WTC11 (cell line): ENCODE measurements around the gene ERF. TPM values are rescaled to one million over a fixed set of nuclear protein-coding genes. Genes with fewer than 3 reads are reported as not detected.

Source experiments
- ATAC-seq: fragments of 200-7000 bp; cut with Tn5 transposase; 2 replicates; pipeline ENCODE4 v1.10.0; 2021; ENCODE audit warnings: mild to moderate bottlenecking, moderate library complexity
- CTCF ChIA-PET: fragments of 300-600 bp; sonication (Branson Sonifier 250); formaldehyde crosslinking; loops from one replicate; lab custom pipeline; 2021; ENCODE audit warnings: antibody characterized with exemption; lab: Charles Lee
- POLR2A ChIA-PET: fragments of 350-600 bp; sonication (Branson Sonifier 250); formaldehyde crosslinking; loops from one replicate; lab custom pipeline; 2021; ENCODE audit warnings: antibody characterized with exemption; lab: Charles Lee
- DNase-seq: peaks from one replicate; pipeline ENCODE4 v3.0.0; 2021; ENCODE audit warnings: low spot score
- H3K27ac Mint-ChIP-seq: 2 replicates; pipeline ENCODE4 v1.8.0; 2021; ENCODE audit warnings: mixed read lengths
- H3K27me3 Mint-ChIP-seq: 2 replicates; pipeline ENCODE4 v1.8.0; 2021; ENCODE audit warnings: low read depth, mild to moderate bottlenecking, moderate library complexity, mixed read lengths
- H3K36me3 Mint-ChIP-seq: 2 replicates; pipeline ENCODE4 v1.8.0; 2021; ENCODE audit warnings: mixed read lengths
- H3K4me1 Mint-ChIP-seq: 2 replicates; pipeline ENCODE4 v1.8.0; 2022; ENCODE audit warnings: mixed read lengths
- H3K4me3 Mint-ChIP-seq: 2 replicates; pipeline ENCODE4 v1.8.0; 2021; ENCODE audit warnings: mild to moderate bottlenecking, moderate library complexity, mixed read lengths
- H3K9me3 Mint-ChIP-seq: 2 replicates; pipeline ENCODE4 v1.8.0; 2021; ENCODE audit warnings: mixed read lengths
- CREM ChIP-seq: sonication (generic); formaldehyde crosslinking; IDR thresholded peaks from 2 replicates; pipeline ENCODE4 v1.8.1; 2022; ENCODE audit warnings: mild to moderate bottlenecking, missing genetic modification reagents, moderate library complexity
- ELF4 ChIP-seq: sonication (generic); formaldehyde crosslinking; IDR thresholded peaks from 2 replicates; pipeline ENCODE4 v1.8.1; 2022; ENCODE audit warnings: low read depth, mild to moderate bottlenecking, moderate library complexity, missing genetic modification reagents
- EMX1 ChIP-seq: fragments of 250-450 bp; sonication (Bioruptor Pico); IDR thresholded peaks from 2 replicates; pipeline ENCODE4 v1.8.0; 2021; ENCODE audit warnings: mild to moderate bottlenecking
- FOXK1 ChIP-seq: sonication (generic); formaldehyde crosslinking; IDR thresholded peaks from 2 replicates; pipeline ENCODE4 v1.8.0; 2022; ENCODE audit warnings: mild to moderate bottlenecking, moderate library complexity, missing genetic modification reagents
- GABPB1 ChIP-seq: sonication (generic); formaldehyde crosslinking; IDR thresholded peaks from 2 replicates; pipeline ENCODE4 v1.8.1; 2023; ENCODE audit warnings: mild to moderate bottlenecking, missing genetic modification reagents
- GRHL2 ChIP-seq: fragments of 250-450 bp; sonication (Bioruptor Pico); IDR thresholded peaks from 2 replicates; pipeline ENCODE4 v1.8.0; 2022; ENCODE audit warnings: mild to moderate bottlenecking, moderate library complexity; ENCODE audit not compliant: insufficient replicate concordance, severe bottlenecking
- HMGA2 ChIP-seq: fragments of 250-450 bp; sonication (Bioruptor Pico); IDR thresholded peaks from 2 replicates; pipeline ENCODE4 v1.4.0; 2021; ENCODE audit warnings: mild to moderate bottlenecking, moderate library complexity
- JAZF1 ChIP-seq: fragments of 250-450 bp; sonication (Bioruptor Pico); IDR thresholded peaks from 2 replicates; pipeline ENCODE4 v1.9.0; 2021; ENCODE audit warnings: moderate library complexity, mild to moderate bottlenecking, inconsistent platforms
- JUN ChIP-seq: sonication (generic); formaldehyde crosslinking; IDR thresholded peaks from 2 replicates; pipeline ENCODE4 v1.8.0; 2023; ENCODE audit warnings: mild to moderate bottlenecking, missing genetic modification reagents
- KAT7 ChIP-seq: sonication (generic); formaldehyde crosslinking; IDR thresholded peaks from 2 replicates; pipeline ENCODE4 v1.8.1; 2023; ENCODE audit warnings: missing genetic modification reagents, mild to moderate bottlenecking, borderline replicate concordance
- MYBL2 ChIP-seq: sonication (generic); formaldehyde crosslinking; IDR thresholded peaks from 2 replicates; pipeline ENCODE4 v1.8.1; 2023; ENCODE audit warnings: mild to moderate bottlenecking, moderate library complexity, missing genetic modification reagents
- NR3C1 ChIP-seq: sonication (generic); formaldehyde crosslinking; conservative IDR thresholded peaks from 2 replicates; pipeline ENCODE4 v1.8.1; 2023; ENCODE audit warnings: low read depth, mild to moderate bottlenecking, missing genetic modification reagents
- OVOL2 ChIP-seq: fragments of 250-450 bp; sonication (Bioruptor Pico); IDR thresholded peaks from 2 replicates; pipeline ENCODE4 v1.9.0; 2021; ENCODE audit warnings: mild to moderate bottlenecking, borderline replicate concordance
- RORB ChIP-seq: fragments of 250-450 bp; sonication (Bioruptor Pico); IDR thresholded peaks from 2 replicates; pipeline ENCODE4 v1.9.0; 2021; ENCODE audit warnings: mild to moderate bottlenecking
- SOX15 ChIP-seq: fragments of 250-450 bp; sonication (Bioruptor Pico); IDR thresholded peaks from 2 replicates; pipeline ENCODE4 v1.9.0; 2021; ENCODE audit warnings: mild to moderate bottlenecking
- SP1 ChIP-seq: sonication (generic); formaldehyde crosslinking; conservative IDR thresholded peaks from 2 replicates; pipeline ENCODE4 v1.8.1; 2022; ENCODE audit warnings: missing genetic modification reagents
- TEAD1 ChIP-seq: sonication (generic); formaldehyde crosslinking; IDR thresholded peaks from 2 replicates; pipeline ENCODE4 v1.8.0; 2022; ENCODE audit warnings: mild to moderate bottlenecking, missing genetic modification reagents
- TP53 ChIP-seq: sonication (generic); formaldehyde crosslinking; IDR thresholded peaks from 2 replicates; pipeline ENCODE4 v1.8.1; 2023; ENCODE audit warnings: mild to moderate bottlenecking, missing genetic modification reagents
- ZNF121 ChIP-seq: sonication (generic); formaldehyde crosslinking; IDR thresholded peaks from 2 replicates; pipeline ENCODE4 v1.8.0; 2023; ENCODE audit warnings: missing genetic modification reagents
- ZNF138 ChIP-seq: sonication (generic); formaldehyde crosslinking; conservative IDR thresholded peaks from 2 replicates; pipeline ENCODE4 v1.8.1; 2022; ENCODE audit warnings: mild to moderate bottlenecking, moderate library complexity, missing genetic modification reagents
- ZNF416 ChIP-seq: fragments of 250-450 bp; sonication (Bioruptor Pico); IDR thresholded peaks from 2 replicates; pipeline ENCODE4 v1.9.0; 2021; ENCODE audit warnings: mild to moderate bottlenecking, inconsistent platforms
- ZNF671 ChIP-seq: fragments of 250-450 bp; sonication (Bioruptor Pico); IDR thresholded peaks from 2 replicates; pipeline ENCODE4 v1.8.0; 2021; ENCODE audit warnings: mild to moderate bottlenecking
- total RNA-seq: library from RNA; stranded (reverse); gene quantifications from 3 replicates; pipeline ENCODE4 v1.2.3, GENCODE V29; 2021
- TF ChIP-seq, protein P1 (sequence below): sonication (generic); formaldehyde crosslinking; IDR thresholded peaks from 2 replicates; pipeline ENCODE4 v1.8.1; 2022; ENCODE audit warnings: mild to moderate bottlenecking, missing genetic modification reagents, moderate library complexity, borderline replicate concordance
- TF ChIP-seq, protein P2 (sequence below): sonication (generic); formaldehyde crosslinking; IDR thresholded peaks from 2 replicates; pipeline ENCODE4 v1.8.0; 2023; ENCODE audit warnings: missing genetic modification reagents
- TF ChIP-seq, protein P3 (sequence below): fragments of 250-450 bp; sonication (Bioruptor Pico); IDR thresholded peaks from 2 replicates; pipeline ENCODE4 v1.9.0; 2021; ENCODE audit warnings: mild to moderate bottlenecking
- TF ChIP-seq, protein P4 (sequence below): sonication (generic); formaldehyde crosslinking; IDR thresholded peaks from 2 replicates; pipeline ENCODE4 v1.8.0; 2023; ENCODE audit warnings: missing genetic modification reagents, mild to moderate bottlenecking, borderline replicate concordance
- TF ChIP-seq, protein P5 (sequence below): fragments of 250-450 bp; sonication (Bioruptor Pico); IDR thresholded peaks from 2 replicates; pipeline ENCODE4 v1.9.0; 2021; ENCODE audit warnings: moderate library complexity, mild to moderate bottlenecking, inconsistent platforms, borderline replicate concordance
- TF ChIP-seq, protein P6 (sequence below): sonication (generic); formaldehyde crosslinking; IDR thresholded peaks from 2 replicates; pipeline ENCODE4 v1.8.1; 2023; ENCODE audit warnings: mild to moderate bottlenecking, moderate library complexity, missing genetic modification reagents

Gene ERF
- total RNA-seq, 1 experiment from 2014 or later: 65.9 TPM

DNA sequence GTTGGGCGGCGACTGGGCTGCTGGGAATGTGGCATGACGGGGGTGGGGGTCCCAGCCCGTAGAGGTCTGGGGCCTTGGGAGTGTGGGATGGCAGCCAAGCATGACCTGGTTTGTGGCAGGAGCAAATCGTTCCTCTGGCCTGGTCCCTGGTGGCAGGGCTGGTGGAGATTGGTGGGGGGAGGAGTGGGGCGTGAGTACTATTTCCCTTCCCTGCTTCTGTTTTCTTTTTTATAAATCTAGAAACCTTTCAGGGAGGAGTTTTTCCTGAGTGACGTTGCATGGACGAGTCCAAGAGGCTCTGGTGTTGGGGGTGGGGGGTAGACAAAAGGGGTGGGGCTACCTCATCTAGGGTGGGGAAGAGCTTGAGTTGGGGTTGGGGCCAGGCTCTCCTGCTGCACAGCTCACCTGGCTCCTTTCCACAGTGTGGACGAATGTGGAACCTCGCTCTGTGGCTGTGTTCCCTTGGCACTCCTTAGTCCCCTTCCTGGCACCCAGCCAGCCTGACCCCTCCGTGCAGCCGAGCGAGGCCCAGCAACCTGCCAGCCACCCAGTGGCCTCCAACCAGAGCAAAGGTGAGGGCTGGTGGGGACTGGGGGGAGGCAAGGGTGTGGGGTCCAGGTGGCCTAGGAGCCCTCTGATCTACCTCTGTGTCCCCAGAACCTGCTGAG is 31.6 kb upstream of the ERF start (continued):
- no peak for TF ChIP-seq NR3C1
- no peak for TF ChIP-seq ZNF121 (CRISPR knock-in tag)
- TF ChIP-seq, protein P1, sequence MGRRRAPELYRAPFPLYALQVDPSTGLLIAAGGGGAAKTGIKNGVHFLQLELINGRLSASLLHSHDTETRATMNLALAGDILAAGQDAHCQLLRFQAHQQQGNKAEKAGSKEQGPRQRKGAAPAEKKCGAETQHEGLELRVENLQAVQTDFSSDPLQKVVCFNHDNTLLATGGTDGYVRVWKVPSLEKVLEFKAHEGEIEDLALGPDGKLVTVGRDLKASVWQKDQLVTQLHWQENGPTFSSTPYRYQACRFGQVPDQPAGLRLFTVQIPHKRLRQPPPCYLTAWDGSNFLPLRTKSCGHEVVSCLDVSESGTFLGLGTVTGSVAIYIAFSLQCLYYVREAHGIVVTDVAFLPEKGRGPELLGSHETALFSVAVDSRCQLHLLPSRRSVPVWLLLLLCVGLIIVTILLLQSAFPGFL (CRISPR knock-in tag): no peak
- TF ChIP-seq, protein P2, sequence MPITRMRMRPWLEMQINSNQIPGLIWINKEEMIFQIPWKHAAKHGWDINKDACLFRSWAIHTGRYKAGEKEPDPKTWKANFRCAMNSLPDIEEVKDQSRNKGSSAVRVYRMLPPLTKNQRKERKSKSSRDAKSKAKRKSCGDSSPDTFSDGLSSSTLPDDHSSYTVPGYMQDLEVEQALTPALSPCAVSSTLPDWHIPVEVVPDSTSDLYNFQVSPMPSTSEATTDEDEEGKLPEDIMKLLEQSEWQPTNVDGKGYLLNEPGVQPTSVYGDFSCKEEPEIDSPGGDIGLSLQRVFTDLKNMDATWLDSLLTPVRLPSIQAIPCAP (CRISPR knock-in tag): no peak
- no peak for TF ChIP-seq SP1 (CRISPR knock-in tag)
- no peak for TF ChIP-seq JAZF1
- TF ChIP-seq, protein P3, sequence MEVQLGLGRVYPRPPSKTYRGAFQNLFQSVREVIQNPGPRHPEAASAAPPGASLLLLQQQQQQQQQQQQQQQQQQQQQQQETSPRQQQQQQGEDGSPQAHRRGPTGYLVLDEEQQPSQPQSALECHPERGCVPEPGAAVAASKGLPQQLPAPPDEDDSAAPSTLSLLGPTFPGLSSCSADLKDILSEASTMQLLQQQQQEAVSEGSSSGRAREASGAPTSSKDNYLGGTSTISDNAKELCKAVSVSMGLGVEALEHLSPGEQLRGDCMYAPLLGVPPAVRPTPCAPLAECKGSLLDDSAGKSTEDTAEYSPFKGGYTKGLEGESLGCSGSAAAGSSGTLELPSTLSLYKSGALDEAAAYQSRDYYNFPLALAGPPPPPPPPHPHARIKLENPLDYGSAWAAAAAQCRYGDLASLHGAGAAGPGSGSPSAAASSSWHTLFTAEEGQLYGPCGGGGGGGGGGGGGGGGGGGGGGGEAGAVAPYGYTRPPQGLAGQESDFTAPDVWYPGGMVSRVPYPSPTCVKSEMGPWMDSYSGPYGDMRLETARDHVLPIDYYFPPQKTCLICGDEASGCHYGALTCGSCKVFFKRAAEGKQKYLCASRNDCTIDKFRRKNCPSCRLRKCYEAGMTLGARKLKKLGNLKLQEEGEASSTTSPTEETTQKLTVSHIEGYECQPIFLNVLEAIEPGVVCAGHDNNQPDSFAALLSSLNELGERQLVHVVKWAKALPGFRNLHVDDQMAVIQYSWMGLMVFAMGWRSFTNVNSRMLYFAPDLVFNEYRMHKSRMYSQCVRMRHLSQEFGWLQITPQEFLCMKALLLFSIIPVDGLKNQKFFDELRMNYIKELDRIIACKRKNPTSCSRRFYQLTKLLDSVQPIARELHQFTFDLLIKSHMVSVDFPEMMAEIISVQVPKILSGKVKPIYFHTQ: no peak
- no peak for TF ChIP-seq JUN (CRISPR knock-in tag)
- no peak for TF ChIP-seq ZNF416 (CRISPR knock-in tag)
- TF ChIP-seq HMGA2 (CRISPR knock-in tag): no peak
- TF ChIP-seq EMX1 (CRISPR knock-in tag): no peak
- TF ChIP-seq, all 79 proteins: peak for 0

DNA sequence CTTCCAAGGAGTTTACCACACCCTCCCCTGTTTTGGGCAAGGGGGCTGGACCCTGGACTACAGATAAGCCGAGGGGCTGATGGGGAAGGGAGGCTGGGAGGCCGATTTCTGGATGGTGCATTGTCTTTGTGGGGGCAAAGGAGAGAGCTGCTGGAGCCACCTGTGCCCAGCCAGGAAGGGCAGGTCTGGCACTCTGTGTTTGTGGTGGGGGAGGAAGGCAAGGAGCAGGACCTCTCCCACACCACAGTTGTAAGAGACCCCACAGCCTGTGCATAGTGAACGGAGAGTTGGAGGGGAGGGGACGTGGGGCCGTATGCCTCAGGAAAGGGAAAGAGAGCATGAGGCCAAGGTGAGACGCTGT is 31.0 kb upstream of the ERF start:
- peak overlapping the region; percentile 89; the same call in 1 of the 2 replicates for H3K4me3 Mint-ChIP-seq
- POLR2A ChIA-PET: no interaction called here
- peak overlapping the region; percentile 60 for H3K27ac Mint-ChIP-seq
- ATAC-seq (no peak), DNase-seq (no peak)
- H3K36me3 Mint-ChIP-seq: peaks cover 8% of the 10 kb centered on the region; the same call in 1 of the 2 replicates
- H3K4me1 Mint-ChIP-seq: peaks cover 26% of the 10 kb centered on the region
- CTCF ChIA-PET: no interaction called here
- no peaks in the 10 kb centered on the region for H3K27me3 Mint-ChIP-seq
- no peaks in the 10 kb centered on the region for H3K9me3 Mint-ChIP-seq
- TF ChIP-seq SOX15 (CRISPR knock-in tag): no peak
- TF ChIP-seq, protein P4, sequence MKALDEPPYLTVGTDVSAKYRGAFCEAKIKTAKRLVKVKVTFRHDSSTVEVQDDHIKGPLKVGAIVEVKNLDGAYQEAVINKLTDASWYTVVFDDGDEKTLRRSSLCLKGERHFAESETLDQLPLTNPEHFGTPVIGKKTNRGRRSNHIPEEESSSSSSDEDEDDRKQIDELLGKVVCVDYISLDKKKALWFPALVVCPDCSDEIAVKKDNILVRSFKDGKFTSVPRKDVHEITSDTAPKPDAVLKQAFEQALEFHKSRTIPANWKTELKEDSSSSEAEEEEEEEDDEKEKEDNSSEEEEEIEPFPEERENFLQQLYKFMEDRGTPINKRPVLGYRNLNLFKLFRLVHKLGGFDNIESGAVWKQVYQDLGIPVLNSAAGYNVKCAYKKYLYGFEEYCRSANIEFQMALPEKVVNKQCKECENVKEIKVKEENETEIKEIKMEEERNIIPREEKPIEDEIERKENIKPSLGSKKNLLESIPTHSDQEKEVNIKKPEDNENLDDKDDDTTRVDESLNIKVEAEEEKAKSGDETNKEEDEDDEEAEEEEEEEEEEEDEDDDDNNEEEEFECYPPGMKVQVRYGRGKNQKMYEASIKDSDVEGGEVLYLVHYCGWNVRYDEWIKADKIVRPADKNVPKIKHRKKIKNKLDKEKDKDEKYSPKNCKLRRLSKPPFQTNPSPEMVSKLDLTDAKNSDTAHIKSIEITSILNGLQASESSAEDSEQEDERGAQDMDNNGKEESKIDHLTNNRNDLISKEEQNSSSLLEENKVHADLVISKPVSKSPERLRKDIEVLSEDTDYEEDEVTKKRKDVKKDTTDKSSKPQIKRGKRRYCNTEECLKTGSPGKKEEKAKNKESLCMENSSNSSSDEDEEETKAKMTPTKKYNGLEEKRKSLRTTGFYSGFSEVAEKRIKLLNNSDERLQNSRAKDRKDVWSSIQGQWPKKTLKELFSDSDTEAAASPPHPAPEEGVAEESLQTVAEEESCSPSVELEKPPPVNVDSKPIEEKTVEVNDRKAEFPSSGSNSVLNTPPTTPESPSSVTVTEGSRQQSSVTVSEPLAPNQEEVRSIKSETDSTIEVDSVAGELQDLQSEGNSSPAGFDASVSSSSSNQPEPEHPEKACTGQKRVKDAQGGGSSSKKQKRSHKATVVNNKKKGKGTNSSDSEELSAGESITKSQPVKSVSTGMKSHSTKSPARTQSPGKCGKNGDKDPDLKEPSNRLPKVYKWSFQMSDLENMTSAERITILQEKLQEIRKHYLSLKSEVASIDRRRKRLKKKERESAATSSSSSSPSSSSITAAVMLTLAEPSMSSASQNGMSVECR (CRISPR knock-in tag): no peak
- TF ChIP-seq, protein P5, sequence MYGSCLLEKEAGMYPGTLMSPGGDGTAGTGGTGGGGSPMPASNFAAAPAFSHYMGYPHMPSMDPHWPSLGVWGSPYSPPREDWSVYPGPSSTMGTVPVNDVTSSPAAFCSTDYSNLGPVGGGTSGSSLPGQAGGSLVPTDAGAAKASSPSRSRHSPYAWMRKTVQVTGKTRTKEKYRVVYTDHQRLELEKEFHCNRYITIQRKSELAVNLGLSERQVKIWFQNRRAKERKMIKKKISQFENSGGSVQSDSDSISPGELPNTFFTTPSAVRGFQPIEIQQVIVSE (CRISPR knock-in tag): no peak
- TF ChIP-seq, protein P6, sequence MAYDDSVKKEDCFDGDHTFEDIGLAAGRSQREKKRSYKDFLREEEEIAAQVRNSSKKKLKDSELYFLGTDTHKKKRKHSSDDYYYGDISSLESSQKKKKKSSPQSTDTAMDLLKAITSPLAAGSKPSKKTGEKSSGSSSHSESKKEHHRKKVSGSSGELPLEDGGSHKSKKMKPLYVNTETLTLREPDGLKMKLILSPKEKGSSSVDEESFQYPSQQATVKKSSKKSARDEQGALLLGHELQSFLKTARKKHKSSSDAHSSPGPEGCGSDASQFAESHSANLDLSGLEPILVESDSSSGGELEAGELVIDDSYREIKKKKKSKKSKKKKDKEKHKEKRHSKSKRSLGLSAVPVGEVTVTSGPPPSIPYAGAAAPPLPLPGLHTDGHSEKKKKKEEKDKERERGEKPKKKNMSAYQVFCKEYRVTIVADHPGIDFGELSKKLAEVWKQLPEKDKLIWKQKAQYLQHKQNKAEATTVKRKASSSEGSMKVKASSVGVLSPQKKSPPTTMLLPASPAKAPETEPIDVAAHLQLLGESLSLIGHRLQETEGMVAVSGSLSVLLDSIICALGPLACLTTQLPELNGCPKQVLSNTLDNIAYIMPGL (CRISPR knock-in tag): no peak
- TF ChIP-seq MYBL2 (CRISPR knock-in tag): no peak
- TF ChIP-seq ZNF138 (CRISPR knock-in tag): no peak
- TF ChIP-seq OVOL2 (CRISPR knock-in tag): no peak
- no peak for TF ChIP-seq RORB (CRISPR knock-in tag)
- TF ChIP-seq ZNF416 (CRISPR knock-in tag): no peak
- no peak for TF ChIP-seq TEAD1 (CRISPR knock-in tag)
- TF ChIP-seq CREM (CRISPR knock-in tag): no peak
- TF ChIP-seq ZNF671 (CRISPR knock-in tag): no peak
- TF ChIP-seq FOXK1: no peak
- TF ChIP-seq GABPB1: no peak
- no peak for TF ChIP-seq ZNF121 (CRISPR knock-in tag)
- TF ChIP-seq GRHL2 (CRISPR knock-in tag): no peak
- no peak for TF ChIP-seq TP53 (CRISPR knock-in tag)
- no peak for TF ChIP-seq KAT7
- no peak for TF ChIP-seq ELF4 (CRISPR knock-in tag)
